ENCODE measurements around the gene OSBPL5.

The OSBPL5 gene

GRCh38 chr11:3164138-3164551 is 965 bp downstream of the OSBPL5 start:
- in situ Hi-C loops (cut with HindIII; ENCODE audit: low sequenced_read_pairs), result no loop called here

DNA sequence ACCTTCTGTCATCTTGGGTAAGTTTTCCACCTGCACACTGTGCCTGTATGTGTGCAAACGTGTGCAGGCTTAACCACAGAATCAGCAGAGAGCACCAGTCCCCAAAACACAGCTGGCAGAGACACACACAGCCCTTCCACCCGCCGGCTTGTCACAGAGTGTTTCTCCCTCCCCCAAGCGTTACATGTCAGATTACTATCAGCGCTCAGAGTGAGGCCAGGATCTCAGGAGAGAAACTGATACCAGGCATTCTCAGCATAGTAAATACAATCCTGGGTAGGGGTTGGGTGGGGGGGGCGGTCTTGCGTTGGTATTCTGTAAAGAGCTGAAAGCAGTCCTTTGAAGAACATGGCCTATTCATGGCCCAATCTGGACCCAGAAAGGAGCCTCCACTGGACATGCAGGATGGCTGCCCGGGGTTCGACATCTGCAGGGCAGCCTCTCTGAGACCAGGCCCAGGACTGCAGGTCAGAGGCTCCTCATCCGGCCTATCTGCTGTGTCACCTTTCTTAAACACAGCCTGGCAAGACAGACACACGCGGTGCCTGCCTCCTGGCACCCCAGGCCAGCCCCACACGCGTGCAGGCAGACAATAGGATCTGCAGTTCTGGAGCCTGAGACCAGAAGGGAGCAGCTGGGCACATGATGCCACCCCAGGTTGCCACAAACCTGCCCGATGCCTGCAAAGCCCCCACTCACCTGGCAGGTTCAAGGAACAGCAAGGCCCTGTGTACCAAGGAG is 1.7 kb downstream of the OSBPL5 start:
- in situ Hi-C loops (cut with HindIII; ENCODE audit: low sequenced_read_pairs), result no loop called here

- in situ Hi-C loops (cut with HindIII; ENCODE audit: low sequenced_read_pairs), result no loop called here
Observed at GRCh38 chr11:3162410-3163240, 2.5 kb downstream of the OSBPL5 start.

DNA sequence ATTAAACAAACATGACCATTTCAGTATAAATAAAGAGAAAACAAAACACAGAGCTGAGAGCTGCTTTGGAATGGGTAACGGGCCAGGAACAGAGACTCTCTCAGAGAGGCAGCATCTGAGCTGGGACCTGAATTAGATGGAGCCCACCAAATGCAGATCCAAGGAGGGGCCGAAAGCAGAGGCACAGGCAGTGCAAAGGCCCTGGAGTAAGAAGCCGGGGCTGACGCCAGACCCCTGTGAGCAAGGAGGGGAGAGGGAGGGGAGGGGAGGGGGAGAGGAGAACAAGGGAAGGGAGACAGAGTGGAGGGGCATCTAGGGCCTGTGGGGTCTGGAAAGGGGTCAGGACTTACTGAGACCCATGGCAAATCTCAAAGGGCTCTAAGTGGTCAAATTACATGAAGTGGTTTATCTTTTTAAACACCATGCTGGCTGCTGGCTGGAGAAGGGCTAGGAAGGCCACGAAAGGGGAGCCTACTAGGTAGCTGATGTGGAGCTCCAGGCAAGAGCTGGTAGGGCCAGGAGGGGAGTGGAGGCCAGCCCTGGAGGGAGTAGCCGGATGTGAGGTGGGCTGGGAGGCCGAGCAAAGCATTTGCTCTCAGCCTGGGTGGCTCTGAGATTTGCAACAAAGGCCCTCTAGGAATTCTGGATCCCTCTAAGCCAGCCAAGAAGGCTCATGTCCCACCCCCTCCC is 3.2 kb downstream of the OSBPL5 start:
- in situ Hi-C loops (cut with HindIII; ENCODE audit: low sequenced_read_pairs), result no loop called here

DNA sequence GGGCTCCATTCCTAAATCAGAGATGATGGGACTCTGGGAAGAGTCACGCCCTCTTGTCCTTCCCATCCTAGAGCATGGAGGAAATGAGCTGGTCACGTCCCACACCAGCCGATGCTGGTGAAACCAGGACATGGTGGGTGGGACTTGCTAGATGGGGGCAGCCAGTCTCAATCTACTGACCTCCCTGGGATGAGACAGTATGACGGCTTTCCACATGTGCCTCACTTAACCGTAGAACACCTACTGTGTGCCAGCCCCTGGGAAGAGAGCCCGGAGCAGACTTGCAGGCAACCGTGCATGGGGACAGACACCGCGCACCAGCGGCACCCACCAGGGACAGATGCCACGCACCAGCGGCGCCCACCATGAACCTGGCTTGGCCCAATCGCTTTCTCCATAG is 3.8 kb downstream of the OSBPL5 start:
- in situ Hi-C loops (cut with HindIII; ENCODE audit: low sequenced_read_pairs), result no loop called here

DNA sequence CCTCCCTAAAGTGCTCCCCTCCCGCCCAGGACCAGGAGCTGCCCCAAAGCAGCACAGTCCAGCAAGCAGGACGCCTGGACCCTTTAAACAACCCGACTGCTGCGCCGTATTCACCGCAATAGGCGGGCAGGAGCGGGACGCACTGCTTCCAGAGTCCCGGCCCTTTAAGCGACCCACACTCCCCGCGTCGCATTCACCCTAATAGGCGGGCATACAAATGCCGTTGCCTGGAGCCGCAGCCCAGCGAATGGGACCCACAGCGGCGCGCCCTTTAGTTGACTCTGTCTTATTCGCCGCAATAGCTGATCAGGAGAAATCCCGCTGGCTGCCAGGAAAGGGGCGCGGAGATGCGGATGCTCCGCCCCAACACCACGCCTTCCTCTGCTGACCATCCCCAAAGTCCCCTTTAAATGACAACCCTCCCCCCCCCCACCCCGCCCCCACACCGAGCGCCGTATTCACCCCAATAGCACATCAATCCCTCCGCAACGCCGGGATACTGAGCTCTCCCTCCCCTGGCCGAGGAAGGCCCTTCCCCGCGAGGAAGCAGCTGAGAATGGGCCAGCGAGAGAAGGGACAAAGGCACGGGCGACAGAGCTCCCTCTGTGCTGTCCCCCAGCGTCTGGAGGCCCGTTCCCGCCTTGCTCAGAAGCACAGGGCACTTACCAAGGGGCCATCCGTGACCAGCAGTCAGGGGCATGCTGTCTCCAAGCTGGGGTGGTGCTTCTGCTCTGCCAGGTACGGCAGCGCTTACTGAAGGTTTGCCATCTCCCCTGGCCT is 4.7 kb downstream of the OSBPL5 start:
- in situ Hi-C loops (cut with HindIII; ENCODE audit: low sequenced_read_pairs), result no loop called here

- in situ Hi-C loops (cut with HindIII; ENCODE audit: low sequenced_read_pairs), result no loop called here
Observed at GRCh38 chr11:3159296-3160190, 5.6 kb downstream of the OSBPL5 start.

DNA sequence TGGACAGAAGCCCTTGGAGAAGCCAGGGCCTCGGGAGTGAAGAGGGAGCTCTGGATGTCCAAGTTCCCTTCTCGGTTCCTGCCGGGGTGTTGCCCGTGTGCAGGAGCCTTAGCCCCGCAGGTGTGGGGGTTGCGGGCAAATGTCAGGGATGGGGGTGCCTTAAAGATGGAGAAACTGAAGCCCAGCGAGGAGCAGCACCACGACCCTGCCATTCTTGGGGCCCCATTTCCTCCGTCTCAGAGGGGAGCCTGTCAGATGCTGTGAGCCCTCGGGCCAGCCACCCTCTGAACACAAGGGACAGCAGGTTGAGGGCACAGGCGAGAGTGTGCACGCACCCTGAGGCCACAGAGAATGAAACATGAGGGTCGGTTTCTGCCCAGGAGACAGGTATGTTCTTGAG is 6.3 kb downstream of the OSBPL5 start:
- in situ Hi-C loops (cut with HindIII; ENCODE audit: low sequenced_read_pairs), result no loop called here

DNA sequence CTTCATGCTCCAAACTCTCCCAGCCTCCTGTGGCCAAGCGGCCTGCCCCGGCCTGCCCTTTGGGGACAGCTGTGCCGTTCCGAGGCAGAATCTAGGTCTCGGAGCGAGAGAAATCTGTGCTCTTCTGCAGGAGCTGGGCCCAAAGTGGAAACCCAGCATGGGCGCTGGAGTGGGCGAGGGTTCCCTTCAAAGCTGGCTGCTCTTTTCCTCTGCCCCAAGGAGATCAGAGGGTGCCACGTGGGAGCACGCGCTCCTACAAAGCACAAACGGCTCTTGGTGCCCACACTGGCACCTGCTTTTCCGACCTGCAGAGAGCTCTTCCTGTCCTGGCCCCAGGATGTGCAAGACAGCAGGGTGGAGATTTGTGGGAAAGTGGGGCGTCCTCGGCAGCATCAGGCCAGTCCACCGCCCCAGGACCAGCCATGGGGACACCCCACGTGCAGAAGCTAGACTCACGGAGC is 6.9 kb downstream of the OSBPL5 start:
- in situ Hi-C loops (cut with HindIII; ENCODE audit: low sequenced_read_pairs), result no loop called here

- in situ Hi-C loops (cut with HindIII; ENCODE audit: low sequenced_read_pairs), result no loop called here
Observed at GRCh38 chr11:3157381-3158130, 7.6 kb downstream of the OSBPL5 start.

DNA sequence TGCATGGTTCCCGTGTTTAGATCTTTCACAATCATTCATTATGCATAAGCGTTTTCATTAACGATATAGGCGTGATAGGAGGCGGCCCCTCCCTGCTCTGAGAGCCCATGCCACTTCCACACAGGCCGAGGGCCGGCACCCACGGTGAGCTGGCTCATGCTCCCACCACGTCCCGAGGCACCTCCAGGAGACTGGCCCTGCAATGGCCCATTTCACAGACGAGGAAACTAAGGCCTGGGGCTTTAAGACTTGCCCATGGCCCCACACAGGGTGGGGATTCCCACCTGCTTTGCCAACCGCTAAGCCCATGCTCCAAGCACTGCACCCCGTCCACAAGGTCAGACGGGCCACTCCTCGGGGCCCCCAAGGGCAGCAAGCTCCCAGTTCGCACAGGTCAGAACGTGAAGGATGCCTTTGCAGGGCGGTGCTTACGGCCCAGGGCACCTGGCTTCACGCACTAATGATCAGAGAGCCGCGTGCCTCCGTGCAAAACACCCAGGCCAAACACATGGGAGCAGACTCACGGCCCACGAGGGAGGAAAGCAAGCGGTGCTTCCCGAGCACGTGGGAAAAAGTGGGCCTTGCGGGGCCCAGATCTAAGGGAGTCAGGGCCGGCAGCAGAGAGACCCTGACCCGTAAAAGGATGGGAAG is 8.3 kb downstream of the OSBPL5 start:
- in situ Hi-C loops (cut with HindIII; ENCODE audit: low sequenced_read_pairs), result no loop called here

- in situ Hi-C loops (cut with HindIII; ENCODE audit: low sequenced_read_pairs), result no loop called here
Observed at GRCh38 chr11:3156282-3156660, 8.8 kb downstream of the OSBPL5 start.

DNA sequence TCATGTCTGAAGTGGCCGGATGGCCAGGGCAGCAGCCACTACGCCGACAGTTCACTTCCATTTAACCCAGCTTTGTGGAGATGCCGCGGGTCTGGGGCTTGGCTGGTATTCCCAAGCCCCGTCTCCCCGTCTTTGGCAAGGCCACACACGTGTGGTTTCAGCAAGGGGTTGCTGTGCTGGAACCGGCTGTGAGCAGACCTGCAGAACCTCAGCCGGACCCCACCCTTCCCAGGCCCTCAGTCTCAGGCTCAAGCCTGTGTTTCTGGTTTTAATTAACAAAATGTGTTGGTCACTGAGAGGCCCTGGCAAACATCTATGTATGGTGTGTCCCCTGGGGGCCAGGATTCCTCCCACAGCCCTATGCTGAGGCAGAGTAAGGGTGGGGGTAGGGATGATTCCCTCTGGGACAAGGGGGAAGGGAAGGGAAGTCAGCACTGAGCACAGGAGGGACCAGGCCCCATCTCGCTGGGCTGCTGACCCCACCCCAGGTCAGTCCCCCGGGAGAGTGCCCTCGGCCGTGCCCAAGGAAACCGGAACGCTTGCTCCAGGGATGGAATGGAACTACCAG is 9.3 kb downstream of the OSBPL5 start:
- in situ Hi-C loops (cut with HindIII; ENCODE audit: low sequenced_read_pairs), result no loop called here

DNA sequence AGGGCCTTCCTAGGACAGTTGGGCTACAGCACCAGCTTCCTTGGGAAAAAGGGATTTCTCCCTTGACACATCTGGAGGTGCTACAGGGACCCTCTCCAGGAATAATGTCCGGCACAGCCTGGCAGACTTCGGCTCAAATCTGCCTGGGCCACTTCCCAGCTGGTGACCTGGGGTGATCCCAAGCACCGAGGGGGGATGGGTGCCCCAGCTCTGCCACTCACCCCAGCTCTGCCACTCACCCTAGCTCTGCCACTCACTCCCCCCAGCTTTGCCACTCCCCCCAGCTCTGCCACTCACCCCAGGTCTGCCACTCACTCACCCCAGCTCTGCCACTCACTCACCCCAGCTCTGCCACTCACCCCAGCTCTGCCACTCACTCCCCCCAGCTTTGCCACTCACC is 9.9 kb downstream of the OSBPL5 start:
- in situ Hi-C loops (cut with HindIII; ENCODE audit: low sequenced_read_pairs), result no loop called here

GRCh38 chr11:3154001-3154599 is 11.0 kb downstream of the OSBPL5 start:
- in situ Hi-C loops (cut with HindIII; ENCODE audit: low sequenced_read_pairs), result no loop called here

GRCh38 chr11:3153291-3153861 is 11.7 kb downstream of the OSBPL5 start:
- in situ Hi-C loops (cut with HindIII; ENCODE audit: low sequenced_read_pairs), result no loop called here

DNA sequence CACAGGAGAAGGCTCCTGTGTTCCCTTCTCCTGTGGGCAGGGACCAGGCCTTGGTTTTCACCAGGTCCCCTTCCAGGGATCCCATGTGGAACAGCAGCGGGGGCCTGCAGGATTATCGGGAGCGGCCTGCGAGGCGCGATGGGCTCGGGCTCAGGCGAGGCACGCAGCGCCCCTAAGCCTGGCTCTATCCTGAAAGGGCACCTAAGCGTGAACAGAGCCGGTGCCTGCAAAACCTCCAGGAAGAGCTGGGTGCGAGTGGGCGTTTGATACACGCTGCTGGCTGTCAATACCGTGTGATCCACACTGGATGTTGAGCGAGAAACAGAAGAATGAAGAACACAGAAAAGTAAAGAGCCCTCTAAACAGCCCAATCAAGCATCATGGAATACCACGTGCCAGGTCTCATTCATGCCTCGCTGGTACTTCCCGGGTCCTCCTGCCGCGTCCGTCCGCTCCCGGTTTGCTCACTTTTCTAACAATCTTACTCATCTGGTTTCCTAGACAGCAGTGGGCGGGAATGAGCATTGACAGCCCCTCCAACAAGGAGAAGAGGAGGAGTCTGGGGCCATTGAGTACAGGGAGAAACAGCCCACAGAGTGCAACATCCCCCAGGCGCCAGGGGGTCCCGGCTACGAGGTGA is 12.5 kb downstream of the OSBPL5 start:
- in situ Hi-C loops (cut with HindIII; ENCODE audit: low sequenced_read_pairs), result no loop called here
